HG03097 (cell line): Measurements from ENCODE around the gene PFKFB1.
"Not testable (repeated sequence)": the region's sequence is repeated elsewhere in the genome, so short reads cannot be mapped to it uniquely, and the experiment has no call there.

Experiments
- ATAC-seq: cut with Tn5 transposase; IDR thresholded peaks from one replicate; pipeline ENCODE4 v1.9.1; 2021; ENCODE audit not compliant: unreplicated experiment, low FRiP score

PFKFB1 gene

DNA sequence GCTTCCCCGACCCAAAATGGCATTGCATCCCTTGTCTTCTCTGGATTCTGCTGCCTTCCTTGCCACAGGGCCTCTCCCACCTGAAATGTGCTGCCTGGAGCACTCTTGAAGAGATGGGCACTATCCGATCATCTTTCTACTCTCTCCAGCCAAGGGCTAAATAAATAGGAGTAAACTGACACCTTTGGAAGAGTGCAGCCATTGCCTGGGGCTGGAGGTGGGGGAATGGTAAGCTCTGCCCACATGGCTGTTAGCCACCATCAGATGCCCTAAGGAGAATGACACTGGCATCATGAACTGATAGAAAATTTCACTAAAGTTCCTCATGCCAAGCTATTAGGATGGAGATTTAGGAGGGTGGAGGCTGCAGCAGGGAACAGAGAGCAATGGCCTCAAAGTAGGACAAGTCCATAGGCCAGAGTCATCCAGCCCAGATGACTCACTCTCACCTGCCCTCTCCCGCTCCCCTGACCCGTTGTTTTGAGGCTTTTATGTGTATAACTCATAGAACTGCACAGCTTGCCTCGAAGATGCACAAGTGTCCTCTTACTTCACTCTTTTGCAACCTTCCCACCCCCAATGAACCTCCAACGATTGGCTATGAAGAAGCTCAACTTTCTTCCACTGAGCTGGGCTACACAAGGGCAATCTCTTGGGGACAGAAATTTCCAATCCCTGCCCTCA, 822 bp upstream of the PFKFB1 start:
- ATAC-seq = no peak

DNA sequence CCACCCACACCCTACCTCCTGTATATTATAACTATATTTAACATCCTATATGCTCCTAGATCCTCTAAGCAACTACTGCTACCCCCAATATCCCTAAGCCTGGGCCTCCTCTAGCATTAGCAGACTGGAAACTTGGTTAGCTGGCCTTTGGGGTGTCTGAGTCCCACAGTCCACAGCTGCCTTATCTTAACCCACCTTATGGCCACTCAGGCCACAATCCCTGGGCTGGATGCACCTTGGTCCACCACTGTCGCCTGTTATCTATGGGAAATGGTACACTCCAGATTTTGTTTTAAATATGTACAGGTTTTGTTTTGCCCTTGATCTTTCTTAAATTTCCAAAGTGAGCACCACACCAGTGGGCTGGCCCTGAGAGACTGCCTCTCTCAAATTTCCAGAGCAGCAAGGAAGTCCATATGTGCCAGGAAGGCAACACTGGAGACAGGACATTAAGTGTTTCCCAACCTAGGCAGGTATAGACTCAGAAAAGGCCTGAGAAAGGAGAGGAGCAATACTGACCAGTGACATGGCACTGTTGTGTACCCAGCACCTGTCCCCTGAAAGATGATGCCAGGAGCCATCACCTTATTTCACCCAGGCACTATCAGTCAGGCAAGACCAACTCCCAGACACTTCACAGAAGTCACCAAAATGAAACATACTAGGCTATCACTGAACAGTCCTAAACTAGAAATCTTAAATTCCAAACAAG, 921 bp downstream of the PFKFB1 start:
- no peak for ATAC-seq

DNA sequence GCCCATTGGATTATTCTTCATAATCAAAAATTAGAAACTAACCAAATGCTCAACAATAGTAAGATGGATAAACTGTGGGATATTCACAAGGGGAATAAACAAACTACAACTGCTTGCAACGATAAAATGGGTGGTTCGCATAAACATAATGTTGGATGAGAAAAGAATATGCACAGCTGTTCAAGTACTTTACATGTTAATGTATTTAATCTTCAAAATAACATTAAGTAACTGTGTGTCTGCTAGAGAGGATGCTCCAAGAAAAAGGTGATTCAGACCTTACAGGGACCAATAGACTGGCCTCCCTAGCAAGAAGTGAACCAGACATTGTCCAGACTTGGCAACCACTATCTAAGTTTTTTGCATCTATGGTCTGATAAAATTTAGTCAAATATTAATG, 2.3 kb downstream of the PFKFB1 start:
- ATAC-seq = no peak

DNA sequence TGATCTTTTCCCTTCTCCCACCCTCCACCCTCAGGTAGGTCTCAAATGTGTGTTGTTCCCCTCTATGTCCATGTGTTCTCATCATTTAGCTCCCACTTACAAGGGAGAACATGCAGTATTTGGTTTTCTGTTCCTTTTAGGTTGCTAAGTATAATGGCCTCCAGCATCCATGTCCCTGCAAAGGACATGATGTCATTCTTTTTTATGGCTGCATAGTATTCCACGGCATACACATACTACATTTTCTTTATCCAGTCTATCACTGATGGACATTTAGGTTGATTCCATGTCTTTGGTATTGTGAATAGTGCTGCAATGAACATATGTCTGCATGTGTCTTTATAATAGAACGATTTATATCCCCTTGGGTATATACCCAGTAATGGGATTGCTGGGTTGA, 10.7 kb downstream of the PFKFB1 start:
- ATAC-seq = not testable (repeated sequence)

DNA sequence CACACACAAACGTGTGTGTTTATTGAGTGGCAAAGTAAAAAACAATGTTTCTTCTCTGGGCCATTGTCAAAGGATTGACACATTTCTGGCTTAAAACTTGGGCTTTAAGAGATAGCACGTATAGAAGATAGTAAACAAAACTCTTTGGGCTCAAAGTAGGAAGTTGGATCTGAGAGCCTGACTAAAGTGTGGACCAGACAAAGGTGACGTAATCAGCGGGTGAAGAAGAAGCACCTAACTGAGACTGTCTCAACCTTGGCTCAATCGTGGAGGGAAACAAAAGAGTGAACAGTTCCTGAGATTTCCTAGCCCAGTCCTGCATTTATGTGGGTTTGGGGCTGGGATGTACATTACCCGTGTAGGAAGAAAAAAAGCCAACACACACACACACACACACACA, 13.7 kb downstream of the PFKFB1 start:
- no peak for ATAC-seq

DNA sequence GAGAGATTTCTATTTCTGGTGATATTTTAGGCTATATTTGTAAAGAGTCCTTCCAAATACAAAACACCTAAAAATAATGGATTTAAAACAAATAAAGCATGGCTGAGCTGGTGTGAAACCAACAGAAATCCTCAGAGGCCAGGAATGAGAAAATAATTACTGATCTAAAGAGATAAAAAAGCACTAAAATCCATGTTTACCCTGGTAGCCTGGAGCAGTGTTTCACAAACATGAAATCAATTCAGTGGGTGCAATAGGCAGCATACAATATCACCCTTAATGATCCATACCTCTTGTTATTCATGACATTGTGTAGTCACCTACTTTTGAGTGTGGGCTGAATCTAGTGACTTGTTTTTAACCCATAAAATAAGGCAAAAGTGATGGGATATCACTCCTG, 14.6 kb downstream of the PFKFB1 start:
- no peak for ATAC-seq

DNA sequence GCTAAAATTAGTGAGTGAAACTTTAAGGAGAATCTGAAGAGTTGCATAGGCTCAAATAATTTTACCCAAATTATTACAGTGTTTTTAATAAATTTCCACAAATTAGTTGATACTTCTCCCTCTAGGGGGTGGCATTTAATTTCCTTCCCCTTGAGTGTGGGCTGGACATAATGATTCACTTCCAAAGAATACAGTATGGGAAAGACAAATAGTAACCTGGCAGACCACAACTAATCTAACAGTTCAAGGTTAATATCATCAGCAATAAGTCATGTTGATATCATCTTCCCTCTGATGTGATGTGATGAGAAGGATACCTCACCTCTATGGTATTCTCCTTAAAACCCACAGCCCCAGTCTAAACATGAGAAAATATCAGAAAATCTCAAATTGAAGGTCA, 15.5 kb downstream of the PFKFB1 start:
- ATAC-seq = no peak

DNA sequence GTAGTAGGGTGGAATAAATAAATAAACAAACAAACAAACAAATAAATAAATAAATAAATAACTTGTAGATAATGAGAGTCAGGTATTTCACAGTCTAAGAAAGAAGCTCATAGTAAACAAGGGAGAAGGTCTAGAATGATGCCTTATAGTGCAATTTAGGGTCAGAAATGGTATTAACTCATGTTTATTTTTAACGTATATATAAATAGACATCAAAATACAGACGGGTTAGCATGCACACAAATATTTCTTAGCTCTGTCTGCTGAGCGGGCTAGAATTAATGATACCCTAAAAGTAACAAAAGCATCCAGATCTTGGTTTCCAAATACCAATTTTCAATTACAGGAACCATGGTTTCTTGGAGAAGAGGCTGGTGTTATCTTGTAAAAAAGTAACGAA, 16.6 kb downstream of the PFKFB1 start:
- ATAC-seq = no peak

DNA sequence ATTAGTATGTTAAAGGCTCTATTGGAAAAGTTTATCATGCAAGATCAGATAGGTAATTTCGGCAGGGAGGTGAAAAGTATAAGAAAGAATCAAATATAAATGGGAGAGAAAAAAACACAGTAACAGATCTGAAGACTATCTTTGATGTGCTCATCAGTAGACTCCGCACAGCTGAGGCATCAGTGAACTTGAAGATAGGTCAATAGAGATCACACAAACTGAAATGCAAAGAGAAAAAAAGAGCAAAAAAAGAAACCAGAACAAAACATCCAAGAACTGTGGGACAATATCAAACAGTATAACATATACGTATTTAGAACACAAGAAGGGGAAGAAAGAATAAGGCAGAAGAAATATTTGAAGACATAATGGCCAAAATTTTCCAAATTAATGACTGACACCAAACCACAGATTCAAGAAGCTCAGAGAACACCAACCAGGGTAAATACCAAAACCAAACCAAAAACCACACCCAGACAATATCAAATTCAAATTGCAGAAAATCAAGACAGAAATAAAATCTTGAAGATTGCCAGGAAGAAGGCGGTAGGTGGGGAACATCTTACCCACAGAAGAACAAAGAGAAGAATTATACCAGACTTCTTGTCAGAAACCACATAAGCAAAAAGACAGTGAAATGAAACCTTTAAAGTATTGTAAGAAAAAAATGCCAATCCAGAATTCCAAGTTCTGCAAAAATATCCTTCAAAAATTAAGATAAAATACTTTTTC, 29.1 kb downstream of the PFKFB1 start:
- no peak for ATAC-seq

DNA sequence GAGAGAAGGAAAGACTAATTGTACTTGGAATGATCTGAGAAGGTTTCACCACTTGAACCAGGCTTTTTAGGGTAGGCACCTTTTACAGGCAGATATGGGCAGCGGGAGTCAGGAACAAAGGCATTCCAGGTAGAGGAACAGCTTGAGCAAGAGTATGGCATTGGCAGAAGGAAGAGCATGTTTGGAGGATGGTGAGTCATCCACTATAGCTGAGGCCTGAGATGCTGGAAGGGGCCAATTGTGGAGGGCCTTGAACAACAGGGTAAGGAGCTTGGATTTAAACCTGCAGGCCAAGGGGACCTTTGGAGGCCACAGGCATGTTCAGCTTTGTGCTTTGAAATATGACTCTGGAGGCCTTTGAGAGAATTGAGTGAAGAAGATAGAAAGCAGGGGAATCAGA, 32.2 kb downstream of the PFKFB1 start:
- ATAC-seq = no peak

DNA sequence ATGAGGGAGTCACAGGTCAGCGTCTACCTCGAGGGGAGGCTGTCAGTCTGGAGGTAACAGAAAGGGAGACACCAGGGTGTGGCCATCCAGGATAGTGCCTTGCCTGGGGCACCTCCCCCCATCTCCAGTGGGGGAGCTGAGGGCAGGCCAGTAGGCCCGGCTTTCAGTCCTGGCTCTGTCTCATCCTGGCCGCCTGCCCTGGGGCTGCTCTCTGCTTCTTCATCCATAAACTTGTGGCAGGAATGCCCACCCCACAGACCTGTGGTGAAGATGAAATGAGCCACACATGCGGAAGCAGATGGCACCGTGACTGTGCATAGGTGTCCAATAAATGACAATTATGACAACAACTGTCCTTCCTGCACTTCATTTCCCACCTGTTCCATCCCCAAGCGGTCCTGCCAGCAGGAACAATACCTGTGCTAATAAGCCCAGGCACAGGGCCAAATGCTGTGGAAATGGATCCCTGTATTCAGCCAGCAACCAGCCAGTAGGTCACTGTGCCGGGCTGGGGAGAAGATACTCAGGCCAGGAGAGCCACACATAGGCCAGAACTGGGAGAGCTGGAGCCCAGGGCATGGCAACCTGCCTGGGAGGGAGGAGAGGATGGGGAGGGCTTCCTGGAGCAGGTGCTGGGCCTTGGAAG, 43.1 kb downstream of the PFKFB1 start:
- ATAC-seq = no peak

DNA sequence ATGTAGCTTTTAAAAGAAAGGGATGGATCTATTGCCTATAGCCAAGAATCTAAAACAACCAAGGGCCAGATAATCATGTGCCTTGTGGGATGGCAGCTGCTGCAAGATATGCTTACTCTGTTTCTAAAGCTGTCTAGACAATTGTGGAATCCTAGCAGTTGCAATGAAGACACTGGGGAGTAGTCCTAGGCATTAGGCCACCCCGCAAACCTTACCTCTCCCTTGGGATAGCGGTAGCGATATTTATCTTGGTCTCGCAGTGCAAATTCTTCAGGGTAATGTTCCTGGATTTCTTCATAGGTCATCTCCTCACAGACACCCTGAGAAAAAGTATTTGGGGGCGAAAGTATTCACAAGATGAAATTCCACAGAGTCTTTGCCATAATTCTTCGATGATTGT, 48.8 kb downstream of the PFKFB1 start:
- ATAC-seq = no peak

DNA sequence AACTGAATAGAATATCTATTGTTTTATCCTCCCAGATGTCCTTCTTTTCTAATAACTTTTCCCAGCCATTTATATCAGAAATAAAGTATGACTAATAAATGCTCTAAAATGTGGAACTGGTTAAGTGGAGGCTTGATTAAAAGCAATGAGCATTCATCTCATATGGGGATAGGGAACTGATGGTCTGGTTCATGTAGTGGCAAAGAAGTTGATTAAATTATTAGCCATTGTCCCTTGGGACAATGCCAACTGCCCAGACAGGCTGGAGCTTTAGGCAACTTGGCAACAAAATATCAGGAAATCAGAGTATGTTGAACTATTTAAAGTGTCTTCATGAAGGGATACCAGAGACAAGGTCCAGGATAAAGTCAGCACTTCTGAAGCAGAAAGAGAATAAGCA, 49.2 kb downstream of the PFKFB1 start:
- ATAC-seq = no peak

DNA sequence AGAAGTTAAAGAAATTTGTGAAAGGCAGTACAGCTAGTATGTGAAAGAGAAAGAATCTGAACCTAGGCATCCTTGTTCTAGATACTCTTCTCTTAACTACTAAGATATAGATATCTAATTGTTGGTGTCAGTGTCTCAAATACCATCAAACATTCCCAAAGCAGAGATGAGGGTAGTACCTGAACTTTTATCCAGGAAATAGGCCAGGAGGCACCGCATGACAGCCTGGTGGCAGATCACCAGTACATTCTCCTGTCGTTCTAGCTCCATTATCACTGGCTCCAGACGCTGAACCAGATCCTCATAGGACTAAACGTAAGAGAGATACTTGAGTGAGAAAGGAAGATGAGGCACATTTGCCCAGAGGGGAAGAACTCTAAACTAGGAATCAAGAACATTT, 56.6 kb downstream of the PFKFB1 start:
- ATAC-seq = no peak

DNA sequence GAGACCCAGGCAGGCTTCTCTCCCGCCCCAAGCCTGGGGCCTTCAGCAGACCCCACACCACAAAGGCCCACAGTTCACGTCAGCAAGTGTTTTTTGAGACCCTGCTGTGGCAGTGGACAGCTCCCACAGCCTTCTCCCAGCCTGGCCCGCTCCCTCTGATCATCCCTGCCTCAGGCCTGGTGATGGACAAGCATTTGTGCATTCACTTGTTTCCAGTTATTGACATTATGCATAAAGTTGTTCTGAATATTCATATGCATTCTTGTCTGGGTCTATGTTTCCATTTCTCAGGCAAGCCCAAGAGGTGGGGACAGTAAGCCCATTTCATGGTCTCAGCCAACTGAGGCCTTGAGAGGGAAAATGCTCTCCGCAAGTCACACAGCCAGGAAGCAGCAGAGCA, 58.7 kb downstream of the PFKFB1 start:
- ATAC-seq = no peak

DNA sequence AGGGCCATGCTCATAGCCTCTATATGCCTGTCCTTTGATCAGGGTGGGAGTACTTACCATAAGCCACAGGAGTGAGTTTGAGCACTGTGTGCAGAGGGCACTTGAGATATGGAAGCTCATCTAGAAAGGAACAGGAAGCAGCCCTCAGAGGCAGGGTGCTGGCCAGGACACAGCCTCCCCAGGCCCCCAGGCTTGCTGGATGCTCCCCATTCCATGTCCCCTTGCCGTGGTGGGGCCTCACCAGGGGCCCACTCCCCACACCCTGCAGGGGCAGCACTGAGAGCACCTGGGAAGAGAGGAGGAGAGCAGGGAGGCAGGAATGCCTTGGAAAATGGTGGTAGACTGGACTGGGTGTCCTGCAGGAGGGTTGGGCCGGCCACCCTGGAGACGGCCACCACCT, 59.1 kb downstream of the PFKFB1 start:
- no peak for ATAC-seq

DNA sequence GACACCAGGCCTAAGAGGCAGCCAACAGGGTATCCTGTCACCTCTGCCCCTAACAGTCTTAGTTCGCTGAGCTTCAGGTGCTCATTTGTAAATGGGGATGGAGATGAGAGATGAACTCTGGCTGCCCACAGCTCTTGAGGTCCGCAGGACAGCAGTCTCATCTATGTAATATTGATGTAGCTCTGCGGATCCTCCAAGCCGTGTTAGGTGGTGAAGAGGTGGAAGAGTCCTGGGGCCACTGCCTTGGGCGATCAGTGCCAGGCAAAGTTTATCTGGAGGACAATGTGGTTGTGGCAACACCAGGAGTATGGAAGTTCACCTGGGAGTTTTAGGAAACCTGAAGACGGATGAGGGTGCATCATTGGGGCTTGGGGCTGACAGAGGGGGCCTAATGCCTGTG, 59.9 kb downstream of the PFKFB1 start:
- no peak for ATAC-seq

DNA sequence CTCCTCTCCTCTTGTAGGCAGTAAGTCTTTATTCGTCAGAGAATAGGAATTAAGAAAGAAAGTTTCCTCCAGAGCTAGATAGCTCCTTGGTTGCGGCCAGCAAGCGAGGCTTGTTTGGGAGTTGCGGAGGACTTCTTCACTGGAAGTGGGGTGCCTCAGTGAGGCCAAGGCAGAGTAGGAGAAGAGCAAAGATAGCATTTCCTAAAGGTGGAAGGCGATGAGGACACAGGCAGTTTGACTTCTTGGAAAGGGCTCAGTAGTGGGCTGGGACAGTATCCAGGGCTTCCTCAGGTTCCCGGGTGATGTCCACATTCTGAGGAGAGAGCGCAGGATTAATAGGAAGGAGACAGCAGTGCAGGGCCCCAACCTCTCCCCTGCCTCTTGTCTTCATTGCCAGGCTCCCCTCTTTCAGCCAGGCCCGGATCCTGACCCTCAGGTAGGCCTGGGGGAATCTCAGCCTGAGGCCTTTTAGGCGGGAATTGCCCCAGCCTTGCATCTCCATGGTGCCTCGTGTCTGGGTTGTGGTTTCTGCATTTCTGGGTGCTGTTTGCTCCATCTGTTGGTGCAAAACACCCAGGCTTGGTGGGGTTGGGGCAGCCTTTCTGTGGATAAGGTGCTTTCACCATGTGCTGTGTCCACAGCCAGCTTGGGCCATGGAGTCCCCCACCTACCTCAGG, 60.7 kb downstream of the PFKFB1 start:
- ATAC-seq = no peak

DNA sequence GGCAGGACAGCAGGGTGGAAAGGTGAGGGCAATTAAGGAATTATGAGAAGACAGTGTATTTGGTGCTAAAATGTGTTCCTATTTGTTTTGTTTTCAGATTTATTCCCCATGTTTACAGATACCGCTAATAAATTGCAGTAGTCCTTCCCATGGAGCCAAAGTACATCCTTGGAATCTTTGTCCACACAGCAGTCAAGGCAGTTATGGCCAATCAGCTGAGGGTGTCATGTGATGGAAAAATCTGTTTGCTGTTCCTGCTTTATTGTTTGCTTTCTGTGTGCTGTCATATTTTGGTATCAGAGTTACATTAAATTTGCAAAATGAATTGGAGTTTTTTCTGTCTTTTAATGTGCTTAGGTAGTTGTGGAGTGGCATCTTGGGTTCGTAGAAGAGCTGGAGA, 62.9 kb downstream of the PFKFB1 start:
- no peak for ATAC-seq

DNA sequence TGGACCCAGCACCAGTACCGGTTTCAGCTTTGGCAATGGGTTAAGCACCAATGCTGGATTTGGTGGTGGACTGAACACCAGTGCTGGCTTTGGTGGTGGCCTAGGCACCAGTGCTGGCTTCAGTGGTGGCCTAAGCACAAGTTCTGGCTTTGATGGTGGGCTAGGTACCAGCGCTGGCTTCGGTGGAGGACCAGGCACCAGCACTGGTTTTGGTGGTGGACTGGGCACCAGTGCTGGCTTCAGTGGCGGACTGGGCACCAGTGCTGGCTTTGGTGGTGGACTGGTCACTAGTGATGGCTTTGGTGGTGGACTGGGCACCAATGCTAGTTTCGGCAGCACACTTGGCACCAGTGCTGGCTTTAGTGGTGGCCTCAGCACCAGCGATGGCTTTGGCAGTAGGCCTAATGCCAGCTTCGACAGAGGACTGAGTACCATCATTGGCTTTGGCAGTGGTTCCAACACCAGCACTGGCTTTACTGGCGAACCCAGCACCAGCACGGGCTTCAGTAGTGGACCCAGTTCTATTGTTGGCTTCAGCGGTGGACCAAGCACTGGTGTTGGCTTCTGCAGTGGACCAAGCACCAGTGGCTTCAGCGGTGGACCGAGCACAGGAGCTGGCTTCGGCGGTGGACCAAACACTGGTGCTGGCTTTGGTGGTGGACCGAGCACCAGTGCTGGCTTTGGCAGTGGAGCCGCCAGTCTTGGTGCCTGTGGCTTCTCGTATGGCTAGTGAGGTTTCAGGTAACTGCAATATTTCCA, 63.5 kb downstream of the PFKFB1 start:
- ATAC-seq = no peak
